Measurements from ENCODE around the gene TMED8. TPM values are rescaled to one million over a fixed set of nuclear protein-coding genes. Genes with fewer than 3 reads are reported as not detected.
"Not testable (repeated sequence)": the region's sequence is repeated elsewhere in the genome, so short reads cannot be mapped to it uniquely, and the experiment has no call there.

TMED8 gene
- polyA plus RNA-seq, 1 experiment = 4.2 TPM

- no peak for TF ChIP-seq CTCF (IDR thresholded peaks at IDR 0.05; ENCODE audit: insufficient read depth, low read depth, low read length)
- Histone ChIP-seq H3K4me3 (ENCODE audit: low read depth, low read length) (no peak overlapping the region), H3K36me3 (ENCODE audit: control insufficient read depth, insufficient read depth, low read length) (peaks cover 4% of the 10 kb centered on the region), H3K27me3 (ENCODE audit: control insufficient read depth, insufficient read depth, low read length) (no peaks in the 10 kb centered on the region)
- POLR2A ChIA-PET = no interaction called here
- DNase-seq (ENCODE audit: low read depth) = no peak
- CTCF ChIA-PET = no interaction called here
Measured at GRCh38 chr14:77340389-77340788, 36.5 kb downstream of the TMED8 start.

- POLR2A ChIA-PET = no interaction called here
Measured at GRCh38 chr14:77339407-77339806, 37.5 kb downstream of the TMED8 start.

GRCh38 chr14:77338302-77338701 lies 38.6 kb downstream of the TMED8 start:
- H3K36me3 ChIP-seq (ENCODE audit: control insufficient read depth, insufficient read depth, low read length) = peaks cover 4% of the 10 kb centered on the region
- H3K27me3 ChIP-seq (ENCODE audit: control insufficient read depth, insufficient read depth, low read length) = no peaks in the 10 kb centered on the region
- H3K4me3 ChIP-seq (ENCODE audit: low read depth, low read length) = no peak overlapping the region
- no peak for DNase-seq (ENCODE audit: low read depth)
- ChIA-PET POLR2A (no interaction called here), CTCF (interaction anchor here (1.3 kb wide), 1 partner anchor 38 kb away, joined by 3 read pairs; no protein-coding TSS in a partner anchor)
- no peak for TF ChIP-seq CTCF (IDR thresholded peaks at IDR 0.05; ENCODE audit: insufficient read depth, low read depth, low read length)

More at GRCh38 chr14:77339407-77339806, 37.5 kb downstream of the TMED8 start:
- Histone ChIP-seq H3K36me3 (ENCODE audit: control insufficient read depth, insufficient read depth, low read length) (peaks cover 4% of the 10 kb centered on the region), H3K4me3 (ENCODE audit: low read depth, low read length) (no peak overlapping the region), H3K27me3 (ENCODE audit: control insufficient read depth, insufficient read depth, low read length) (no peaks in the 10 kb centered on the region)
- no peak for TF ChIP-seq CTCF (IDR thresholded peaks at IDR 0.05; ENCODE audit: insufficient read depth, low read depth, low read length)
- CTCF ChIA-PET = interaction anchor here (0.8 kb wide), 1 partner anchor 25 kb away, joined by 3 read pairs; no protein-coding TSS in a partner anchor
- no peak for DNase-seq (ENCODE audit: low read depth)

- Histone ChIP-seq H3K27me3 (ENCODE audit: control insufficient read depth, insufficient read depth, low read length) (no peaks in the 10 kb centered on the region), H3K4me3 (ENCODE audit: low read depth, low read length) (no peak overlapping the region), H3K36me3 (ENCODE audit: control insufficient read depth, insufficient read depth, low read length) (peaks cover 4% of the 10 kb centered on the region)
- TF ChIP-seq CTCF (IDR thresholded peaks at IDR 0.05; ENCODE audit: insufficient read depth, low read depth, low read length) = no peak
- ChIA-PET POLR2A (no interaction called here), CTCF (interaction anchor here (1.3 kb wide), 1 partner anchor 37 kb away, joined by 3 read pairs; no protein-coding TSS in a partner anchor)
- no peak for DNase-seq (ENCODE audit: low read depth)
Measured at GRCh38 chr14:77337880-77338279, 39.0 kb downstream of the TMED8 start.

GRCh38 chr14:77337255-77337654 lies 39.6 kb downstream of the TMED8 start:
- CTCF ChIA-PET = interaction anchor here (0.7 kb wide), 1 partner anchor 13 kb away, joined by 4 read pairs; no protein-coding TSS in a partner anchor
- POLR2A ChIA-PET; H3K27me3 ChIP-seq (ENCODE audit: control insufficient read depth, insufficient read depth, low read length); H3K4me3 ChIP-seq (ENCODE audit: low read depth, low read length); DNase-seq (ENCODE audit: low read depth); H3K36me3 ChIP-seq (ENCODE audit: control insufficient read depth, insufficient read depth, low read length): not testable (repeated sequence)

- POLR2A ChIA-PET = no interaction called here
- TF ChIP-seq CTCF (IDR thresholded peaks at IDR 0.05; ENCODE audit: insufficient read depth, low read depth, low read length) = no peak
Measured at GRCh38 chr14:77335576-77335975, 41.3 kb downstream of the TMED8 start.

More at GRCh38 chr14:77335576-77335975, 41.3 kb downstream of the TMED8 start:
- H3K4me3 ChIP-seq (ENCODE audit: low read depth, low read length) = no peak overlapping the region
- no peaks in the 10 kb centered on the region for H3K27me3 ChIP-seq (ENCODE audit: control insufficient read depth, insufficient read depth, low read length)
- H3K36me3 ChIP-seq (ENCODE audit: control insufficient read depth, insufficient read depth, low read length) = no peaks in the 10 kb centered on the region
- CTCF ChIA-PET = no interaction called here
- no peak for DNase-seq (ENCODE audit: low read depth)
